GM12878 (cell line): ENCODE data around the gene MRNIP. TPM values are rescaled to one million over a fixed set of nuclear protein-coding genes. Genes with fewer than 3 reads are reported as not detected.
A peak's percentile ranks its signal among the peaks of the same experiment; 100 is the strongest.

ENCODE experiments used
- ATAC-seq: fragments of 200-7000 bp; cut with Tn5 transposase; 3 replicates; pipeline ENCODE4 v1.9.1; 2020; ENCODE audit warnings: mild to moderate bottlenecking, moderate library complexity
- BruUV-seq: library from RNA; stranded (reverse); fragments of 400-500 nt; replicated peaks from 2 replicates; lab custom pipeline; 2021; lab: Mats Ljungman, UMichigan
- CTCF ChIA-PET: fragments of 300-600 bp; sonication (Branson Sonifier 250); formaldehyde crosslinking; extraction: SDS; loops from one replicate; lab custom pipeline; 2021; ENCODE audit warnings: inconsistent platforms; lab: Yijun Ruan, JAX
- POLR2A ChIA-PET: fragments of 350-600 bp; formaldehyde crosslinking; extraction: SDS; loops from one replicate; lab custom pipeline; 2021; ENCODE audit warnings: inconsistent platforms; lab: Charles Lee
- RAD21 ChIA-PET: fragments of 300-600 bp; sonication (Branson Sonifier 250); formaldehyde crosslinking; loops from one replicate; lab custom pipeline; 2023; ENCODE audit warnings: antibody characterized with exemption; ENCODE audit not compliant: unreplicated experiment; lab: Charles Lee
- SMC1A ChIA-PET: fragments of 300-600 bp; sonication (Branson Sonifier 250); formaldehyde crosslinking; loops from one replicate; lab custom pipeline; 2023; ENCODE audit not compliant: unreplicated experiment, uncharacterized antibody; lab: Charles Lee
- DNase-seq: peaks from one replicate; pipeline ENCODE4 v3.0.0-alpha.2; 2011; ENCODE audit warnings: low read depth, low spot score
- FAIRE-seq: peaks from 3 replicates; lab custom pipeline; 2011; peaks lifted over from hg19 to GRCh38; lab: Jason Lieb, UNC
- H2AFZ ChIP-seq: 2 replicates; pipeline ENCODE4 v1.6.0; 2011; ENCODE audit warnings: low read depth, low read length, control low read depth; ENCODE audit not compliant: control insufficient read depth
- H3K27ac ChIP-seq: 2 replicates; pipeline ENCODE4 v1.5.1; 2011; ENCODE audit warnings: control low read depth; ENCODE audit not compliant: control insufficient read depth, insufficient read depth
- H3K27me3 ChIP-seq, 2 experiments: replicated peaks in 1 of 2; 2 replicates each; pipeline versions ENCODE4 v1.6.0 to v1.6.1; 2011; ENCODE audit warnings: low read length in 1 of 2; ENCODE audit not compliant: control insufficient read depth in 2 of 2, insufficient read depth in 2 of 2
- H3K36me3 ChIP-seq, 2 experiments: 2 replicates each; pipeline ENCODE4 v1.5.1; 2011; ENCODE audit warnings: low read length in 1 of 2; ENCODE audit not compliant: control insufficient read depth in 2 of 2, insufficient read depth in 2 of 2
- H3K4me1 ChIP-seq: 2 replicates; pipeline ENCODE4 v1.6.1; 2011; ENCODE audit warnings: mild to moderate bottlenecking, low read length, moderate library complexity, mixed read lengths; ENCODE audit not compliant: control insufficient read depth, insufficient read depth
- H3K4me2 ChIP-seq: 2 replicates; pipeline ENCODE4 v1.6.0; 2011; ENCODE audit warnings: control low read depth; ENCODE audit not compliant: control insufficient read depth, insufficient read depth
- H3K4me3 ChIP-seq: fragments of 200-600 bp; sonication (generic); 2 replicates; pipeline ENCODE4 v1.5.1; 2016
- H3K79me2 ChIP-seq: 2 replicates; pipeline ENCODE4 v1.6.0; 2011; ENCODE audit warnings: low read length; ENCODE audit not compliant: control insufficient read depth, insufficient read depth
- H3K9ac ChIP-seq: 2 replicates; pipeline ENCODE4 v1.8.0; 2011; ENCODE audit warnings: low read length, control low read depth, mixed read lengths; ENCODE audit not compliant: control insufficient read depth, insufficient read depth
- H3K9me3 ChIP-seq: replicated peaks from 3 replicates; pipeline ENCODE4 v1.5.1; 2011; ENCODE audit warnings: mild to moderate bottlenecking, low read length; ENCODE audit not compliant: control insufficient read depth, insufficient read depth
- H4K20me1 ChIP-seq: 2 replicates; pipeline ENCODE4 v1.6.0; 2011; ENCODE audit not compliant: control insufficient read depth, insufficient read depth
- DPF2 ChIP-seq: fragments of 450-650 bp; IDR thresholded peaks from 2 replicates; pipeline ENCODE4 v1.6.1; 2017; ENCODE audit warnings: mild to moderate bottlenecking
- ETV6 ChIP-seq, 2 experiments: fragments of 450-650 bp in 1 of 2; IDR thresholded peaks in 1 of 2; conservative IDR thresholded peaks in 1 of 2; 2 replicates each; pipeline ENCODE4 v1.6.1; 2014; ENCODE audit warnings: antibody characterized with exemption in 1 of 2, borderline replicate concordance in 1 of 2, low read depth in 1 of 2, mild to moderate bottlenecking in 1 of 2, moderate library complexity in 1 of 2
- FOS ChIP-seq: IDR thresholded peaks from 3 replicates; pipeline ENCODE4 v1.6.1; 2011; ENCODE audit warnings: borderline replicate concordance; ENCODE audit not compliant: insufficient read length; ENCODE audit errors: extremely low read depth
- MXI1 ChIP-seq: fragments of 150-350 bp; IDR thresholded peaks from 2 replicates; pipeline ENCODE4 v1.6.1; 2011; ENCODE audit warnings: low read depth, mild to moderate bottlenecking, inconsistent platforms, low read length, improper control_type of control experiment
- PAX8 ChIP-seq: fragments of 450-650 bp; IDR thresholded peaks from 2 replicates; pipeline ENCODE4 v1.6.1; 2017; ENCODE audit warnings: mild to moderate bottlenecking, moderate library complexity
- SREBF2 ChIP-seq: IDR thresholded peaks from 2 replicates; pipeline ENCODE4 v1.6.1; 2012; ENCODE audit warnings: mild to moderate bottlenecking, low read length
- STAT1 ChIP-seq: fragments of 450-650 bp; conservative IDR thresholded peaks from 2 replicates; pipeline ENCODE4 v1.6.1; 2014; ENCODE audit warnings: antibody characterized with exemption, mild to moderate bottlenecking
- ZNF207 ChIP-seq: fragments of 450-650 bp; IDR thresholded peaks from 2 replicates; pipeline ENCODE4 v1.6.1; 2014; ENCODE audit warnings: antibody characterized with exemption, mild to moderate bottlenecking, borderline replicate concordance
- WGBS: methylation state at CpG from one replicate; pipeline ENCODE4 v1.1.6; 2016; ENCODE audit warnings: low lambda C conversion rate; ENCODE audit not compliant: insufficient replicate concordance, insufficient coverage; ENCODE audit errors: missing lambda C conversion rate; 5-methylcytosine and 5-hydroxymethylcytosine counted together
- in situ Hi-C: fragments of 300-500 bp; cut with MboI; formaldehyde crosslinking; loops from 9 replicates; pipeline ENCODE4 v1.14.3; 2018; ENCODE audit warnings: mixed read lengths
- intact Hi-C: fragments of 100-400 bp; cut with micrococcal nuclease; formaldehyde crosslinking; loops from one replicate; pipeline ENCODE4 v1.14.2; 2022; ENCODE audit not compliant: unreplicated experiment
- polyA plus RNA-seq, 11 experiments: library from polyadenylated mRNA; depleted of rRNA in 4 of 11; unstranded in 6 of 11; stranded (reverse) in 5 of 11; fragments of >200 nt; fragmentation: Nextera tagmentation in 4 of 11; fragmentation: Illumina TruSeq in 1 of 11; extraction: Ambion mirVana in 4 of 11; extraction: Trizol in 1 of 11; gene quantifications; 1 replicate in 1 of 11; 2 replicates in 10 of 11; pipeline versions ENCODE4 v1.2.1 to v1.2.3, GENCODE V29; 2011 to 2016; ENCODE audit warnings: inconsistent platforms in 2 of 11, missing spikeins in 2 of 11, low read depth in 1 of 11
- total RNA-seq, 4 experiments: library from RNA; depleted of rRNA in 3 of 4; stranded (reverse); fragments of >200 nt in 3 of 4; fragmentation: Illumina TruSeq in 1 of 4; extraction: Trizol in 1 of 4; gene quantifications; 2 replicates each; pipeline versions ENCODE4 v1.2.1 to v1.2.3, GENCODE V29; 2013 to 2021
- TF ChIP-seq, protein P1 (sequence below): fragments of 450-650 bp; IDR thresholded peaks from 2 replicates; pipeline ENCODE4 v1.6.1; 2016; ENCODE audit warnings: mild to moderate bottlenecking
- TF ChIP-seq, protein P2 (sequence below): fragments of 150-350 bp; IDR thresholded peaks from 2 replicates; pipeline ENCODE4 v1.6.1; 2014; ENCODE audit warnings: mild to moderate bottlenecking, low read depth, low read length
- TF ChIP-seq, protein P3 (sequence below): fragments of 450-650 bp; IDR thresholded peaks from 2 replicates; pipeline ENCODE4 v1.6.1; 2017; ENCODE audit warnings: mild to moderate bottlenecking, moderate library complexity
- TF ChIP-seq, protein P4 (sequence below): fragments of 450-650 bp; IDR thresholded peaks from 2 replicates; pipeline ENCODE4 v1.6.1; 2018; ENCODE audit warnings: mild to moderate bottlenecking, low read depth, moderate library complexity; ENCODE audit not compliant: partially characterized antibody
- TF ChIP-seq, protein P5 (sequence below): IDR thresholded peaks from 2 replicates; pipeline ENCODE4 v1.6.1; 2011; ENCODE audit warnings: low read depth, mild to moderate bottlenecking, low read length, moderate library complexity, borderline replicate concordance; ENCODE audit errors: extremely low read depth

Gene MRNIP
- total and polyA plus RNA-seq, 10 of the 15 experiments (the other 5 are each of a cell fraction or from before 2014, with no cell fraction given), result 2.4 to 30.4 (median 13.1) TPM

DNA sequence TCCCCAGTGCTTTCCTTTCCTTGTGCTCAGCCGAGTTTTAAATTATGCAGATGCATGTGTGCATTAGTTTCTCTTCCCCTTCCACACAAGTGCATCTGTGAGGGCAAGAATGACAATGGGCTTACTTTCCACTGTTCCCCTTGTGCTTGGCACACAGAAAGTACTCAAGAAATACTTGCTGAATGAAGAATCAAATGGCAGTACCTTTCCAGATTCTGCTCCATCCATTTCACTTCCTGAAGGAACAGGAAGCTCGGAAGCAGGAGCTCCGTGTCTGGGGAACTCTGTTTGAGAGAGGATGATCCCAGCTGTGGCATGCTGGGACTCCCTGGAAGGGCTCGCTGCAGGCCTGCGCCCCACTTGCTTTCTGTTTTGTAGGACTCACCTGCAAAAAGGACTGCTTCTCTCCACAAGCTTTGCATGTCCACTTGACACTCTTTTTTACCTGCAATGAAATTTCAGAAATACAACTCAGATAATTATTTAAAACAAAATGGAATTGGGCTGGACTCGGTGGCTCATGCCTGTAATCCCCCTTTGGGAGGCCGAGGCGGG, 5.5 kb downstream of the MRNIP start:
- ChIA-PET CTCF (interaction anchor here (0.9 to 2.0 kb wide), 2 partner anchors 51 to 56 kb away, joined by 4 to 6 read pairs; no protein-coding TSS in a partner anchor), POLR2A (interaction anchor here (1.1 to 1.7 kb wide), 2 partner anchors 33 to 49 kb away, joined by 3 to 7 read pairs; no protein-coding TSS in a partner anchor), RAD21 (no interaction called here), SMC1A (interaction anchor here (0.7 to 1.5 kb wide), 4 partner anchors 9 to 96 kb away, joined by 3 to 4 read pairs (median 4); no protein-coding TSS in a partner anchor)
- BruUV-seq, result no TSS peak
- H3K9ac ChIP-seq, result peak overlapping the region; percentile 63
- H3K27me3 ChIP-seq, result no peaks in the 10 kb centered on the region
- DNase-seq (peak; percentile 73), FAIRE-seq (no peak), ATAC-seq (peak; percentile 94)
- H3K4me3 ChIP-seq, result peak overlapping the region; percentile 24; the same call in 1 of the 2 replicates
- peak overlapping the region; percentile 78 for H2AFZ ChIP-seq
- peaks cover 1 to 12% of the 10 kb centered on the region in 2 experiments for H3K36me3 ChIP-seq
- peaks cover 5% of the 10 kb centered on the region for H3K79me2 ChIP-seq
- 42% methylated on average over 8 of the region's 8 CpGs for WGBS
- H3K4me1 ChIP-seq, result peaks cover 23% of the 10 kb centered on the region
- H3K4me2 ChIP-seq, result peak overlapping the region; percentile 86
- no peaks in the 10 kb centered on the region for H4K20me1 ChIP-seq
- no peaks in the 10 kb centered on the region for H3K9me3 ChIP-seq
- in situ Hi-C loops (no loop called here), intact Hi-C loops (no loop called here)
- H3K27ac ChIP-seq, result peak overlapping the region; percentile 77
- no peak for TF ChIP-seq SREBF2
- TF ChIP-seq, protein P1, sequence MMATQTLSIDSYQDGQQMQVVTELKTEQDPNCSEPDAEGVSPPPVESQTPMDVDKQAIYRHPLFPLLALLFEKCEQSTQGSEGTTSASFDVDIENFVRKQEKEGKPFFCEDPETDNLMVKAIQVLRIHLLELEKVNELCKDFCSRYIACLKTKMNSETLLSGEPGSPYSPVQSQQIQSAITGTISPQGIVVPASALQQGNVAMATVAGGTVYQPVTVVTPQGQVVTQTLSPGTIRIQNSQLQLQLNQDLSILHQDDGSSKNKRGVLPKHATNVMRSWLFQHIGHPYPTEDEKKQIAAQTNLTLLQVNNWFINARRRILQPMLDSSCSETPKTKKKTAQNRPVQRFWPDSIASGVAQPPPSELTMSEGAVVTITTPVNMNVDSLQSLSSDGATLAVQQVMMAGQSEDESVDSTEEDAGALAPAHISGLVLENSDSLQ, result no peak
- TF ChIP-seq FOS, result no peak
- TF ChIP-seq ZNF207, result no peak
- TF ChIP-seq, protein P2, sequence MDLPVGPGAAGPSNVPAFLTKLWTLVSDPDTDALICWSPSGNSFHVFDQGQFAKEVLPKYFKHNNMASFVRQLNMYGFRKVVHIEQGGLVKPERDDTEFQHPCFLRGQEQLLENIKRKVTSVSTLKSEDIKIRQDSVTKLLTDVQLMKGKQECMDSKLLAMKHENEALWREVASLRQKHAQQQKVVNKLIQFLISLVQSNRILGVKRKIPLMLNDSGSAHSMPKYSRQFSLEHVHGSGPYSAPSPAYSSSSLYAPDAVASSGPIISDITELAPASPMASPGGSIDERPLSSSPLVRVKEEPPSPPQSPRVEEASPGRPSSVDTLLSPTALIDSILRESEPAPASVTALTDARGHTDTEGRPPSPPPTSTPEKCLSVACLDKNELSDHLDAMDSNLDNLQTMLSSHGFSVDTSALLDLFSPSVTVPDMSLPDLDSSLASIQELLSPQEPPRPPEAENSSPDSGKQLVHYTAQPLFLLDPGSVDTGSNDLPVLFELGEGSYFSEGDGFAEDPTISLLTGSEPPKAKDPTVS, result no peak
- no peak for TF ChIP-seq PAX8
- no peak for TF ChIP-seq DPF2
- no peak for TF ChIP-seq ETV6 (conservative IDR thresholded peaks at IDR 0.05 in 1 of 2, IDR thresholded peaks at IDR 0.05 in 1 of 2; ENCODE audit: borderline replicate concordance in 1 of 2, low read depth in 1 of 2)
- TF ChIP-seq, protein P3, sequence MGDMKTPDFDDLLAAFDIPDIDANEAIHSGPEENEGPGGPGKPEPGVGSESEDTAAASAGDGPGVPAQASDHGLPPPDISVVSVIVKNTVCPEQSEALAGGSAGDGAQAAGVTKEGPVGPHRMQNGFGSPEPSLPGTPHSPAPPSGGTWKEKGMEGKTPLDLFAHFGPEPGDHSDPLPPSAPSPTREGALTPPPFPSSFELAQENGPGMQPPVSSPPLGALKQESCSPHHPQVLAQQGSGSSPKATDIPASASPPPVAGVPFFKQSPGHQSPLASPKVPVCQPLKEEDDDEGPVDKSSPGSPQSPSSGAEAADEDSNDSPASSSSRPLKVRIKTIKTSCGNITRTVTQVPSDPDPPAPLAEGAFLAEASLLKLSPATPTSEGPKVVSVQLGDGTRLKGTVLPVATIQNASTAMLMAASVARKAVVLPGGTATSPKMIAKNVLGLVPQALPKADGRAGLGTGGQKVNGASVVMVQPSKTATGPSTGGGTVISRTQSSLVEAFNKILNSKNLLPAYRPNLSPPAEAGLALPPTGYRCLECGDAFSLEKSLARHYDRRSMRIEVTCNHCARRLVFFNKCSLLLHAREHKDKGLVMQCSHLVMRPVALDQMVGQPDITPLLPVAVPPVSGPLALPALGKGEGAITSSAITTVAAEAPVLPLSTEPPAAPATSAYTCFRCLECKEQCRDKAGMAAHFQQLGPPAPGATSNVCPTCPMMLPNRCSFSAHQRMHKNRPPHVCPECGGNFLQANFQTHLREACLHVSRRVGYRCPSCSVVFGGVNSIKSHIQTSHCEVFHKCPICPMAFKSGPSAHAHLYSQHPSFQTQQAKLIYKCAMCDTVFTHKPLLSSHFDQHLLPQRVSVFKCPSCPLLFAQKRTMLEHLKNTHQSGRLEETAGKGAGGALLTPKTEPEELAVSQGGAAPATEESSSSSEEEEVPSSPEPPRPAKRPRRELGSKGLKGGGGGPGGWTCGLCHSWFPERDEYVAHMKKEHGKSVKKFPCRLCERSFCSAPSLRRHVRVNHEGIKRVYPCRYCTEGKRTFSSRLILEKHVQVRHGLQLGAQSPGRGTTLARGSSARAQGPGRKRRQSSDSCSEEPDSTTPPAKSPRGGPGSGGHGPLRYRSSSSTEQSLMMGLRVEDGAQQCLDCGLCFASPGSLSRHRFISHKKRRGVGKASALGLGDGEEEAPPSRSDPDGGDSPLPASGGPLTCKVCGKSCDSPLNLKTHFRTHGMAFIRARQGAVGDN, result no peak
- TF ChIP-seq, protein P4, sequence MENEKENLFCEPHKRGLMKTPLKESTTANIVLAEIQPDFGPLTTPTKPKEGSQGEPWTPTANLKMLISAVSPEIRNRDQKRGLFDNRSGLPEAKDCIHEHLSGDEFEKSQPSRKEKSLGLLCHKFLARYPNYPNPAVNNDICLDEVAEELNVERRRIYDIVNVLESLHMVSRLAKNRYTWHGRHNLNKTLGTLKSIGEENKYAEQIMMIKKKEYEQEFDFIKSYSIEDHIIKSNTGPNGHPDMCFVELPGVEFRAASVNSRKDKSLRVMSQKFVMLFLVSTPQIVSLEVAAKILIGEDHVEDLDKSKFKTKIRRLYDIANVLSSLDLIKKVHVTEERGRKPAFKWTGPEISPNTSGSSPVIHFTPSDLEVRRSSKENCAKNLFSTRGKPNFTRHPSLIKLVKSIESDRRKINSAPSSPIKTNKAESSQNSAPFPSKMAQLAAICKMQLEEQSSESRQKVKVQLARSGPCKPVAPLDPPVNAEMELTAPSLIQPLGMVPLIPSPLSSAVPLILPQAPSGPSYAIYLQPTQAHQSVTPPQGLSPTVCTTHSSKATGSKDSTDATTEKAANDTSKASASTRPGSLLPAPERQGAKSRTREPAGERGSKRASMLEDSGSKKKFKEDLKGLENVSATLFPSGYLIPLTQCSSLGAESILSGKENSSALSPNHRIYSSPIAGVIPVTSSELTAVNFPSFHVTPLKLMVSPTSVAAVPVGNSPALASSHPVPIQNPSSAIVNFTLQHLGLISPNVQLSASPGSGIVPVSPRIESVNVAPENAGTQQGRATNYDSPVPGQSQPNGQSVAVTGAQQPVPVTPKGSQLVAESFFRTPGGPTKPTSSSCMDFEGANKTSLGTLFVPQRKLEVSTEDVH, result no peak
- TF ChIP-seq MXI1, result peak; percentile 81
- TF ChIP-seq, protein P5, sequence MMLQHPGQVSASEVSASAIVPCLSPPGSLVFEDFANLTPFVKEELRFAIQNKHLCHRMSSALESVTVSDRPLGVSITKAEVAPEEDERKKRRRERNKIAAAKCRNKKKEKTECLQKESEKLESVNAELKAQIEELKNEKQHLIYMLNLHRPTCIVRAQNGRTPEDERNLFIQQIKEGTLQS, result no peak
- no peak for TF ChIP-seq STAT1
